ENCODE measurements around the gene MARCKSL1.
"Not testable (repeated sequence)": the region's sequence is repeated elsewhere in the genome, so short reads cannot be mapped to it uniquely, and the experiment has no call there.

Gene MARCKSL1

GRCh38 chr1:32356478-32356877, 20.4 kb upstream of the MARCKSL1 start:
- Histone ChIP-seq H3K27me3 (no peaks in the 10 kb centered on the region), H3K4me3 (ENCODE audit: low read depth, low read length) (no peak overlapping the region), H3K36me3 (no peaks in the 10 kb centered on the region), H3K4me1 (no peaks in the 10 kb centered on the region), H3K9me3 (no peaks in the 10 kb centered on the region)
- DNase-seq = no peak
- no peak for TF ChIP-seq CTCF (IDR thresholded peaks at IDR 0.05; ENCODE audit: low read depth, low read length)

- not testable (repeated sequence) for H3K9me3 ChIP-seq; DNase-seq; H3K36me3 ChIP-seq; H3K27me3 ChIP-seq; H3K4me1 ChIP-seq; H3K4me3 ChIP-seq (ENCODE audit: low read depth, low read length)
These were observed 19.7 kb upstream of the MARCKSL1 start for GRCh38 chr1:32355778-32356177.

- DNase-seq = no peak
- Histone ChIP-seq H3K27me3 (no peaks in the 10 kb centered on the region), H3K36me3 (no peaks in the 10 kb centered on the region), H3K4me1 (no peaks in the 10 kb centered on the region), H3K4me3 (ENCODE audit: low read depth, low read length) (no peak overlapping the region), H3K9me3 (peaks cover 6% of the 10 kb centered on the region)
- no peak for TF ChIP-seq CTCF (IDR thresholded peaks at IDR 0.05; ENCODE audit: low read depth, low read length)
These were observed 18.0 kb upstream of the MARCKSL1 start for GRCh38 chr1:32353886-32354570.

- no peaks in the 10 kb centered on the region for H3K4me1 ChIP-seq
- no peaks in the 10 kb centered on the region for H3K27me3 ChIP-seq
- peaks cover 6% of the 10 kb centered on the region for H3K9me3 ChIP-seq
- no peaks in the 10 kb centered on the region for H3K36me3 ChIP-seq
- TF ChIP-seq CTCF (IDR thresholded peaks at IDR 0.05; ENCODE audit: low read depth, low read length) = no peak
- DNase-seq = no peak
- no peak overlapping the region for H3K4me3 ChIP-seq (ENCODE audit: low read depth, low read length)
These were observed 17.4 kb upstream of the MARCKSL1 start for GRCh38 chr1:32353431-32353830.

GRCh38 chr1:32352831-32353383, 16.9 kb upstream of the MARCKSL1 start:
- no peak for DNase-seq
- no peaks in the 10 kb centered on the region for H3K4me1 ChIP-seq
- TF ChIP-seq CTCF (IDR thresholded peaks at IDR 0.05; ENCODE audit: low read depth, low read length) = no peak
- peaks cover 6% of the 10 kb centered on the region for H3K9me3 ChIP-seq
- H3K4me3 ChIP-seq (ENCODE audit: low read depth, low read length) = no peak overlapping the region
- H3K27me3 ChIP-seq = no peaks in the 10 kb centered on the region
- H3K36me3 ChIP-seq = no peaks in the 10 kb centered on the region

GRCh38 chr1:32352239-32352745, 16.3 kb upstream of the MARCKSL1 start:
- Histone ChIP-seq H3K36me3 (no peaks in the 10 kb centered on the region), H3K9me3 (peaks cover 6% of the 10 kb centered on the region), H3K4me3 (ENCODE audit: low read depth, low read length) (peak overlapping the region; percentile 53), H3K4me1 (no peaks in the 10 kb centered on the region), H3K27me3 (no peaks in the 10 kb centered on the region)
- TF ChIP-seq CTCF (IDR thresholded peaks at IDR 0.05; ENCODE audit: low read depth, low read length) = no peak
- no peak for DNase-seq

Measured in BE2C (cell line).